Non-pigmented ciliary epithelial cell (primary cell): Measurements from ENCODE around the gene NUP37.
A peak's percentile ranks its signal among the peaks of the same experiment; 100 is the strongest.
"Not testable (repeated sequence)": the region's sequence is repeated elsewhere in the genome, so short reads cannot be mapped to it uniquely, and the experiment has no call there.

Experiments
- DNase-seq: peaks from one replicate; pipeline ENCODE4 v3.0.0-alpha.2; 2010; ENCODE audit warnings: low read depth

The NUP37 gene

GRCh38 chr12:102089228-102089835, 30.6 kb downstream of the NUP37 start:
- DNase-seq, result not testable (repeated sequence)

GRCh38 chr12:102080842-102081241, 39.1 kb downstream of the NUP37 start:
- DNase-seq, result no peak

GRCh38 chr12:102072092-102072491, 47.8 kb downstream of the NUP37 start:
- DNase-seq, result not testable (repeated sequence)

- DNase-seq, result no peak
Measured at GRCh38 chr12:102069707-102070106, 50.2 kb downstream of the NUP37 start.

- no peak for DNase-seq
Measured at GRCh38 chr12:102067574-102068258, 52.2 kb downstream of the NUP37 start.

- DNase-seq, result no peak
Measured at GRCh38 chr12:102064476-102064875, 55.4 kb downstream of the NUP37 start.

- no peak for DNase-seq
Measured at GRCh38 chr12:102063069-102063468, 56.8 kb downstream of the NUP37 start.

GRCh38 chr12:102062419-102062806, 57.5 kb downstream of the NUP37 start:
- no peak for DNase-seq

- DNase-seq, result peak; percentile 72
Measured at GRCh38 chr12:102061560-102062418, 58.1 kb downstream of the NUP37 start, which contains the start of gene WASHC3. TSS of gene WASHC3 (minus strand) at chr12:102061991. CDS start at chr12:102061962, 29 bp downstream.

GRCh38 chr12:102061096-102061559, 58.8 kb downstream of the NUP37 start:
- no peak for DNase-seq

GRCh38 chr12:102059343-102059742, 60.6 kb downstream of the NUP37 start:
- no peak for DNase-seq

GRCh38 chr12:102054345-102054744, 65.6 kb downstream of the NUP37 start:
- no peak for DNase-seq

GRCh38 chr12:102053062-102053349, 66.9 kb downstream of the NUP37 start:
- DNase-seq, result no peak

GRCh38 chr12:102052192-102053061, 67.5 kb downstream of the NUP37 start:
- DNase-seq, result no peak

- DNase-seq, result no peak
Measured at GRCh38 chr12:102051431-102051965, 68.4 kb downstream of the NUP37 start.

- no peak for DNase-seq
Measured at GRCh38 chr12:102050660-102051430, 69.1 kb downstream of the NUP37 start.

- DNase-seq, result no peak
Measured at GRCh38 chr12:102043928-102044327, 76.0 kb downstream of the NUP37 start.

- DNase-seq, result peak; percentile 15
Measured at GRCh38 chr12:102033991-102034745, 85.7 kb downstream of the NUP37 start.

- DNase-seq, result no peak
Measured at GRCh38 chr12:102031852-102032251, 88.1 kb downstream of the NUP37 start.

GRCh38 chr12:102029141-102029540, 90.8 kb downstream of the NUP37 start:
- no peak for DNase-seq
